Activated CD4-positive, alpha-beta T cell treated with anti-CD3 and anti-CD28 coated beads, Interleukin-2, amount 10 ng/mL, durations not matched to agents 24 days and 14 days (primary cell): ENCODE data around the gene MSL3. TPM values are rescaled to one million over a fixed set of nuclear protein-coding genes. Genes with fewer than 3 reads are reported as not detected.
A peak's percentile ranks its signal among the peaks of the same experiment; 100 is the strongest.

Source experiments
- DNase-seq: peaks from one replicate; pipeline ENCODE4 v3.0.0; 2022
- H3K27ac Mint-ChIP-seq: one replicate; pipeline ENCODE4 v1.8.0; 2022; ENCODE audit warnings: mild to moderate bottlenecking, mixed read lengths
- H3K27me3 Mint-ChIP-seq: one replicate; pipeline ENCODE4 v1.8.0; 2022; ENCODE audit warnings: mixed read lengths
- H3K36me3 Mint-ChIP-seq: one replicate; pipeline ENCODE4 v1.8.0; 2022; ENCODE audit warnings: low read depth, mild to moderate bottlenecking, mixed read lengths
- H3K4me1 Mint-ChIP-seq: one replicate; pipeline ENCODE4 v1.8.0; 2021; ENCODE audit warnings: mixed read lengths
- H3K4me3 Mint-ChIP-seq: one replicate; pipeline ENCODE4 v1.8.0; 2022; ENCODE audit warnings: mild to moderate bottlenecking, moderate library complexity, mixed read lengths
- H3K9me3 Mint-ChIP-seq: one replicate; pipeline ENCODE4 v1.8.0; 2021; ENCODE audit warnings: mixed read lengths
- intact Hi-C: fragments of 100-400 bp; cut with micrococcal nuclease; formaldehyde crosslinking; loops from one replicate; pipeline ENCODE4 v1.15.1; 2023
- total RNA-seq: library from RNA; stranded (reverse); gene quantifications from 2 replicates; pipeline ENCODE4 v1.2.3, GENCODE V29; 2022

Gene MSL3
- 39.1 and 44.6 TPM in 2 replicates for total RNA-seq

DNA sequence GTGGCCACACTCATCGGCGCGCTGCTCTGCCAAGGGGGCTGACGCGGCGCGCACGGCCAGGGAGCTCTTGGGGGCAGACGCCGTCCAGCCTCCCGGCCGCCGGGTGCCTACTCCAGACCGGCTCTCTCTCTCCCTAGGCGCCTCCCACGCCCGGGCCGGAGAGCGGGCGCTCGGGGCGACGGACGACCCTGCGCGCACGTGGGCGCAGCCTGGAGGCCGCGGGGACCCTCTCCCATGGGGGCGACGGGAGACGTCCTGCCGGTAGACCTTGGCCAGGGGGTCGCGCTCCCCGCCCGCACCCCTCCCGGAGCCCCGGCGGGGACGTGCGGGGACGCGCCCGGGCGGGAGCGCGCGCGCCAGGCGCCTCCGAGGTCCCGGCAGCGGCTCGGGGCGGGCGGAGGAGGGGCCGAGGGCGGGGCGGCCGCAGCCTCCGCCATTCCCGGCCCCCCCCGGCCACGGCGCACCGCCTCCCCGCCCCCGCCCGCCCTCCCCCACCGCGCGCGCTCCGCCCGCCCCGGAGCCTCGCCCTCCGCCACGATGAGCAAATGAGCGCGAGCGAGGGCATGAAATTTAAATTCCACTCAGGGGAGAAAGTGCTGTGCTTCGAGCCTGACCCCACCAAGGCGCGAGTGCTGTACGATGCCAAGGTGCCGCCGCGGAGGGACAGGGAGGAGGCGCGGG, at the start of gene MSL3:
Gene MSL3, plus strand, starts transcription at position 519 of the 681 bp plus-strand sequence. Its CDS starts 27 bp downstream, at position 546.
- peak; percentile 87 for DNase-seq
- Mint-ChIP-seq H3K36me3 (peaks cover 20% of the 10 kb centered on the region), H3K4me3 (peak within 1 kb of the TSS; percentile 95), H3K27ac (peak within 1 kb of the TSS; percentile 99), H3K27me3 (peaks cover 26% of the 10 kb centered on the region), H3K4me1 (peaks cover 19% of the 10 kb centered on the region), H3K9me3 (no peaks in the 10 kb centered on the region)
- intact Hi-C loops: loop anchor here (2.0 kb wide), 1 partner anchor 35 kb away; no protein-coding TSS in a partner anchor

GRCh38 chrX:11722304-11722703, 35.7 kb upstream of the MSL3 start:
- Mint-ChIP-seq H3K9me3 (no peaks in the 10 kb centered on the region), H3K27ac (no peak overlapping the region), H3K4me3 (no peak overlapping the region), H3K36me3 (no peaks in the 10 kb centered on the region), H3K27me3 (no peaks in the 10 kb centered on the region), H3K4me1 (no peaks in the 10 kb centered on the region)
- intact Hi-C loops: no loop called here
- no peak for DNase-seq

GRCh38 chrX:11724122-11725017, 33.7 kb upstream of the MSL3 start:
- Mint-ChIP-seq H3K4me3 (no peak overlapping the region), H3K27ac (no peak overlapping the region), H3K27me3 (no peaks in the 10 kb centered on the region), H3K9me3 (no peaks in the 10 kb centered on the region), H3K36me3 (no peaks in the 10 kb centered on the region), H3K4me1 (no peaks in the 10 kb centered on the region)
- DNase-seq: peak; percentile 56
- intact Hi-C loops: loop anchor here (1.0 to 2.0 kb wide), 2 partner anchors 46 to 191 kb away; no protein-coding TSS in a partner anchor

DNA sequence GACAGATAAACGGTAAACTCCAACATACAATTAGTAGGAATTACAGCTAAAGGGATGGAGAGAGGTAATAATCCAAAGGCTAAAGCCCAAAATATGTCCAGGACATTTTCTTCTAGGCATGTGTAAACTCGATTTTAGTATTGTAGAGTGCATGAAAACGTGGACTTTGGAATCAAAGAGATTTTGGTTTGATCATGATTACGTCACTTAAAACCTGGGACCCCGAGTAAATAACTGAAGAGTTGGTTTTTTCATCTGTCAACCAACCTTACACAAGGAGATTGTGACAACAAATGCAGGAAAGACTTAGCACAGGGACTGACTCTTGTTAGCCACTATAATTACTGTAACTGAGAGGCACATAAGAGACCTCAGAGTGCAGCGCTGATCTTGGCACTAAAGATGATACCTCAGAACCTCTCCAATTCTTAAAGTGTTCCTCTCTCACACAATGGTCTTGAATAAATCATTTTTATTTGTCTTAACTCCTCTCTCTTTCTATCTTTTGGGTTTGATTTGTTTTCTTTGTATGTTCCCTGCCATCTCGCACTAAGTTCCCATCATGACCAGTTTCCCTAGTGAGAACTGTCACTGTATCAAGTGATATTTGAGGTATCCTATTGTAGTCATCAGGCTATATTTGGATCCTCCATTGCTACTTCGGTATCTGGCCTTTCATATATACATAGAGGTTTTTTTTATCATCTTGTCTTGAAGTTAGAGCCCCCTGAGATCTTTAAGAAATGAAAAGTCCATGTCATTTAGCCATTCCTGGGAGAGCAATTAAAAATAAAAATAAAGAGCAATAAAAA, 32.2 kb upstream of the MSL3 start:
- Mint-ChIP-seq H3K4me1 (no peaks in the 10 kb centered on the region), H3K9me3 (no peaks in the 10 kb centered on the region), H3K36me3 (no peaks in the 10 kb centered on the region), H3K4me3 (no peak overlapping the region), H3K27me3 (peaks cover 4% of the 10 kb centered on the region), H3K27ac (no peak overlapping the region)
- no peak for DNase-seq
- intact Hi-C loops: loop anchor here (2.0 kb wide), 1 partner anchor 45 kb away; no protein-coding TSS in a partner anchor

- peaks cover 12% of the 10 kb centered on the region for H3K27me3 Mint-ChIP-seq
- intact Hi-C loops: no loop called here
- H3K4me1 Mint-ChIP-seq: no peaks in the 10 kb centered on the region
- DNase-seq: no peak
- H3K27ac Mint-ChIP-seq: no peak overlapping the region
- no peaks in the 10 kb centered on the region for H3K9me3 Mint-ChIP-seq
- no peak overlapping the region for H3K4me3 Mint-ChIP-seq
- H3K36me3 Mint-ChIP-seq: no peaks in the 10 kb centered on the region
Observed at GRCh38 chrX:11728556-11728955, 29.5 kb upstream of the MSL3 start.

GRCh38 chrX:11733614-11734013, 24.4 kb upstream of the MSL3 start:
- intact Hi-C loops: no loop called here
- peaks cover 22% of the 10 kb centered on the region for H3K27me3 Mint-ChIP-seq
- no peaks in the 10 kb centered on the region for H3K4me1 Mint-ChIP-seq
- no peaks in the 10 kb centered on the region for H3K9me3 Mint-ChIP-seq
- no peak overlapping the region for H3K4me3 Mint-ChIP-seq
- H3K36me3 Mint-ChIP-seq: no peaks in the 10 kb centered on the region
- no peak for DNase-seq
- H3K27ac Mint-ChIP-seq: no peak overlapping the region

DNA sequence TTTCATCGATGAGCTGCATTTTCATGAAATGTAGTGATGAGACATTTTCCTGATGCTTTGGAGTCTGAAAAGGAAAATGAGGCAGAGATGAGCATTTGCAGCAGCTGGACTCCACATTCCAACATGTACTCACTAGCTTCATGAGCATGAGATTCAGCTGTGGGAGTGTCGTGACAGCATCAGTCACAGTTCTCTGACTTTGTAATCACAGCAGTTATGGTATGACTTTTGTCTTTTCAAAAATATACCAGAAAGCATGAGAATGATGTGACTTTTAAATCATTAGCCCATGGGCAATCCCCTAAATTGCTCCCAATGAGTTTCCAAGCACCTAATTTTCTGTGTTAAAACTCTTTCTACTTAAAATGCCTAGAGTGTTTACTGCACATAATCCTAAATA, 18.3 kb upstream of the MSL3 start:
- H3K4me3 Mint-ChIP-seq: no peak overlapping the region
- no peaks in the 10 kb centered on the region for H3K9me3 Mint-ChIP-seq
- no peak for DNase-seq
- H3K27me3 Mint-ChIP-seq: peaks cover 12% of the 10 kb centered on the region
- intact Hi-C loops: no loop called here
- no peaks in the 10 kb centered on the region for H3K4me1 Mint-ChIP-seq
- H3K36me3 Mint-ChIP-seq: no peaks in the 10 kb centered on the region
- H3K27ac Mint-ChIP-seq: no peak overlapping the region

DNA sequence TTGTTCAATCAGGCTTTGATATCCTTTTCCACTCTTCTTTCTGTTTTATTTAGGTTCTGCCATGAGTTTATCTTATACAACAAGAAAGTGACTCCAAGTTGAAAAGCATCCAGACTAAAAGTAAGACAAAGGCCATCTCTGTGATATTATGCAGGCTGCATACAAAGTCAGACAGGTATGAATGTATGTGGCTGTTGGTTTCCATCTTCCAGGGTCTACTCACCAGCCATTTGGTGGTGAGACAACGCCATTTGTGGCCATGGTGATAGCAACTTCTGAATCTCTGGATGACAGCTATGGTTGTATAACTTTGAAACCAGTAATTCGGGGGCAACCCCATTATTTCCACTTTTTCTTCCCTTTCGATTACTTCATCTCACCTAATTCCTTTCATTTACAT, 17.2 kb upstream of the MSL3 start:
- intact Hi-C loops: no loop called here
- Mint-ChIP-seq H3K36me3 (no peaks in the 10 kb centered on the region), H3K27me3 (peaks cover 12% of the 10 kb centered on the region), H3K27ac (no peak overlapping the region), H3K4me1 (no peaks in the 10 kb centered on the region), H3K4me3 (no peak overlapping the region), H3K9me3 (no peaks in the 10 kb centered on the region)
- no peak for DNase-seq

GRCh38 chrX:11741574-11741973, 16.5 kb upstream of the MSL3 start:
- H3K4me3 Mint-ChIP-seq: no peak overlapping the region
- intact Hi-C loops: no loop called here
- no peak for DNase-seq
- no peaks in the 10 kb centered on the region for H3K9me3 Mint-ChIP-seq
- H3K27ac Mint-ChIP-seq: no peak overlapping the region
- H3K4me1 Mint-ChIP-seq: no peaks in the 10 kb centered on the region
- H3K36me3 Mint-ChIP-seq: no peaks in the 10 kb centered on the region
- peaks cover 10% of the 10 kb centered on the region for H3K27me3 Mint-ChIP-seq

- no peaks in the 10 kb centered on the region for H3K4me1 Mint-ChIP-seq
- H3K4me3 Mint-ChIP-seq: no peak overlapping the region
- peaks cover 16% of the 10 kb centered on the region for H3K27me3 Mint-ChIP-seq
- no peaks in the 10 kb centered on the region for H3K36me3 Mint-ChIP-seq
- DNase-seq: no peak
- no peak overlapping the region for H3K27ac Mint-ChIP-seq
- no peaks in the 10 kb centered on the region for H3K9me3 Mint-ChIP-seq
- intact Hi-C loops: no loop called here
Observed at GRCh38 chrX:11745881-11746280, 12.2 kb upstream of the MSL3 start.

GRCh38 chrX:11750046-11750445, 8.0 kb upstream of the MSL3 start:
- H3K27ac Mint-ChIP-seq: no peak overlapping the region
- no peak overlapping the region for H3K4me3 Mint-ChIP-seq
- DNase-seq: no peak
- H3K9me3 Mint-ChIP-seq: no peaks in the 10 kb centered on the region
- H3K36me3 Mint-ChIP-seq: no peaks in the 10 kb centered on the region
- no peaks in the 10 kb centered on the region for H3K4me1 Mint-ChIP-seq
- H3K27me3 Mint-ChIP-seq: peaks cover 22% of the 10 kb centered on the region
- intact Hi-C loops: no loop called here

DNA sequence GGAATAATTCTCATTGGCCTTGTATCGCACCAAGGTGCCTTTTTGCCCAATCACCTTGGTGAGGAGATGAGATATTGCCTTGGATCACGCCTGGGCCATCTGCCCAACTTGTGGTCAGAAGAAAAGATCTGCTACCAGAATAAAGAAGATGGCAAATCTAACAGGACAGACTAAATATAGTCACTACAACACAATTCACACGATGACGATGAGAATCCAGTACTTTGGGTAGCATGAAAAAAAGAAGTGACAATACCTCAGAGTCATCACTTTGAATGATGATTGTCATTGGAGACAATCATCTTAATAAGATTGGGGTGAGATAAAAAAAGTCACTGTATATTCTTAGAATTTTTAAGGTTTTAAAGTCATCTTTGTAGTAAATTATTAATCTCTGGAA, 7.3 kb upstream of the MSL3 start:
- intact Hi-C loops: no loop called here
- DNase-seq: no peak
- H3K27me3 Mint-ChIP-seq: peaks cover 24% of the 10 kb centered on the region
- no peak overlapping the region for H3K4me3 Mint-ChIP-seq
- H3K27ac Mint-ChIP-seq: no peak overlapping the region
- no peaks in the 10 kb centered on the region for H3K4me1 Mint-ChIP-seq
- no peaks in the 10 kb centered on the region for H3K36me3 Mint-ChIP-seq
- no peaks in the 10 kb centered on the region for H3K9me3 Mint-ChIP-seq

GRCh38 chrX:11751261-11751660, 6.8 kb upstream of the MSL3 start:
- DNase-seq: no peak
- Mint-ChIP-seq H3K4me1 (no peaks in the 10 kb centered on the region), H3K9me3 (no peaks in the 10 kb centered on the region), H3K27ac (no peak overlapping the region), H3K27me3 (peaks cover 30% of the 10 kb centered on the region), H3K4me3 (no peak overlapping the region), H3K36me3 (no peaks in the 10 kb centered on the region)
- intact Hi-C loops: no loop called here
